ENCODE results near the gene R3HDM2.
"Not testable (repeated sequence)": the region's sequence is repeated elsewhere in the genome, so short reads cannot be mapped to it uniquely, and the experiment has no call there.

The R3HDM2 gene

GRCh38 chr12:57419495-57419894 lies 11.3 kb downstream of the R3HDM2 start:
- DNase-seq: no peak

GRCh38 chr12:57418255-57418654 lies 12.6 kb downstream of the R3HDM2 start:
- DNase-seq: no peak

GRCh38 chr12:57416039-57416996 lies 14.5 kb downstream of the R3HDM2 start:
- no peak for DNase-seq

- DNase-seq: no peak
These were observed 15.8 kb downstream of the R3HDM2 start for GRCh38 chr12:57415088-57415487.

GRCh38 chr12:57414160-57414559 lies 16.7 kb downstream of the R3HDM2 start:
- DNase-seq: not testable (repeated sequence)

- no peak for DNase-seq
These were observed 20.3 kb downstream of the R3HDM2 start for GRCh38 chr12:57410534-57410933.

- DNase-seq: no peak
These were observed 25.7 kb downstream of the R3HDM2 start for GRCh38 chr12:57404966-57405640.

GRCh38 chr12:57402156-57402555 lies 28.7 kb downstream of the R3HDM2 start:
- DNase-seq: not testable (repeated sequence)

GRCh38 chr12:57401165-57401564 lies 29.7 kb downstream of the R3HDM2 start:
- no peak for DNase-seq

- DNase-seq: not testable (repeated sequence)
These were observed 31.0 kb downstream of the R3HDM2 start for GRCh38 chr12:57399718-57400463.

- no peak for DNase-seq
These were observed 33.4 kb downstream of the R3HDM2 start for GRCh38 chr12:57397441-57397840.

GRCh38 chr12:57395121-57395520 lies 35.7 kb downstream of the R3HDM2 start:
- DNase-seq: no peak

- DNase-seq: no peak
These were observed 40.7 kb downstream of the R3HDM2 start for GRCh38 chr12:57390174-57390573.

- no peak for DNase-seq
These were observed 41.8 kb downstream of the R3HDM2 start for GRCh38 chr12:57389033-57389432.

- no peak for DNase-seq
These were observed 42.4 kb downstream of the R3HDM2 start for GRCh38 chr12:57388425-57388824.

GRCh38 chr12:57386187-57386720 lies 44.6 kb downstream of the R3HDM2 start:
- DNase-seq: no peak

GRCh38 chr12:57385586-57385985 lies 45.3 kb downstream of the R3HDM2 start:
- no peak for DNase-seq

GRCh38 chr12:57384478-57384877 lies 46.4 kb downstream of the R3HDM2 start:
- DNase-seq: no peak

GRCh38 chr12:57381693-57382220 lies 49.1 kb downstream of the R3HDM2 start:
- no peak for DNase-seq

GRCh38 chr12:57380300-57380699 lies 50.5 kb downstream of the R3HDM2 start:
- DNase-seq: no peak

- no peak for DNase-seq
These were observed 53.6 kb downstream of the R3HDM2 start for GRCh38 chr12:57377103-57377840.

GRCh38 chr12:57372233-57372632 lies 58.6 kb downstream of the R3HDM2 start:
- no peak for DNase-seq
